ENCODE data around the gene TMEM19.

Gene TMEM19

GRCh38 chr12:71710276-71711125 lies 24.6 kb downstream of the TMEM19 start:
- TF ChIP-seq CTCF (IDR thresholded peaks at IDR 0.05; ENCODE audit: extremely low read depth, missing control alignments): no peak
- DNase-seq (ENCODE audit: low spot score): no peak

GRCh38 chr12:71718611-71719010 lies 32.7 kb downstream of the TMEM19 start:
- no peak for DNase-seq (ENCODE audit: low spot score)
- TF ChIP-seq CTCF (IDR thresholded peaks at IDR 0.05; ENCODE audit: extremely low read depth, missing control alignments): no peak

GRCh38 chr12:71719647-71720370 lies 33.9 kb downstream of the TMEM19 start:
- no peak for DNase-seq (ENCODE audit: low spot score)
- no peak for TF ChIP-seq CTCF (IDR thresholded peaks at IDR 0.05; ENCODE audit: extremely low read depth, missing control alignments)

- no peak for DNase-seq (ENCODE audit: low spot score)
- TF ChIP-seq CTCF (IDR thresholded peaks at IDR 0.05; ENCODE audit: extremely low read depth, missing control alignments): no peak
Observed at GRCh38 chr12:71721783-71722505, 36.1 kb downstream of the TMEM19 start.

- no peak for TF ChIP-seq CTCF (IDR thresholded peaks at IDR 0.05; ENCODE audit: extremely low read depth, missing control alignments)
- DNase-seq (ENCODE audit: low spot score): no peak
Observed at GRCh38 chr12:71725011-71725410, 39.1 kb downstream of the TMEM19 start.

- no peak for DNase-seq (ENCODE audit: low spot score)
- TF ChIP-seq CTCF (IDR thresholded peaks at IDR 0.05; ENCODE audit: extremely low read depth, missing control alignments): no peak
Observed at GRCh38 chr12:71726548-71726947, 40.7 kb downstream of the TMEM19 start.

- no peak for DNase-seq (ENCODE audit: low spot score)
- no peak for TF ChIP-seq CTCF (IDR thresholded peaks at IDR 0.05; ENCODE audit: extremely low read depth, missing control alignments)
Observed at GRCh38 chr12:71727958-71728357, 42.1 kb downstream of the TMEM19 start.
